ENCODE results near the gene ENOX1.

- TF ChIP-seq POLR2AphosphoS5 (IDR thresholded peaks at IDR 0.05; ENCODE audit: insufficient read depth, low read depth, low read length): no peak
- no peak for TF ChIP-seq CTCF (IDR thresholded peaks at IDR 0.05; ENCODE audit: extremely low read depth in 1 of 2, insufficient read depth in 1 of 2, low read depth in 1 of 2, low read length in 2 of 2)
- no peak for TF ChIP-seq MAX (IDR thresholded peaks at IDR 0.05; ENCODE audit: insufficient read depth, insufficient read length)
These were observed 257.8 kb downstream of the ENOX1 start for GRCh38 chr13:43528992-43529391.
